Muscle of arm (tissue), 12 donors: ENCODE results near the gene GNAT2. TPM values are rescaled to one million over a fixed set of nuclear protein-coding genes. Genes with fewer than 3 reads are reported as not detected.

ENCODE experiments used
- DNase-seq: peaks from one replicate; pipeline ENCODE4 v3.0.0-alpha.2; 2013
- polyA plus RNA-seq, 12 donors: library from polyadenylated mRNA; unstranded; fragments of 120-200 nt; gene quantifications; one replicate each; pipeline ENCODE4 v1.2.1, GENCODE V29; 2013; ENCODE audit not compliant: insufficient read length in 12 of 12

GNAT2 gene
- polyA plus RNA-seq, 12 donors = not detected

DNA sequence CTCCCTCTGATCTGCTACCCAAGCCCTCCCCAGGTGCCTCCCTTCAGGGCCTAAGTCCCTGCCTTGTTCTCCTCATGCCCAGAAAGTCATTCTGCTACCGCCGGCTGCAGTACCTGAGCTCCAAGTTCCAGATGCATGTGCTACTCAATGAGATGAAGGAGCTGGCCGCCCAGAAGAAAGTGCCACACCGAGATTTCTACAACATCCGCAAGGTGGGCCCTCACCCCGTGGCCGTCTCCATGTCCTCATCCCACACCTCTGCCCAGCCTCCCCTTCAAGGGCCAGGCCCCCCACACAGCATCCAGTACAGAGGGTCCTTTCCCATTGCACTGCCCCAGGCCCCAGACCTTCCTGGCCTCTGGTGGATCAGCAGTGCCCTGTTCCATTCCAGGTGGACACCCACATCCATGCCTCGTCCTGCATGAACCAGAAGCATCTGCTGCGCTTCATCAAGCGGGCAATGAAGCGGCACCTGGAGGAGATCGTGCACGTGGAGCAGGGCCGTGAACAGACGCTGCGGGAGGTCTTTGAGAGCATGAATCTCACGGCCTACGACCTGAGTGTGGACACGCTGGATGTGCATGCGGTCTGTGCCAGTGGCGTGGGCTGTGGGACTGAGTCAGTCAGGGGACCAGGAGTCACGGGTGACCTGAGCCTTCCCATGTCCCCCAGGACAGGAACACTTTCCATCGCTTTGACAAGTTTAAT lies 8.4 kb upstream of the GNAT2 start:
- no peak for DNase-seq

DNA sequence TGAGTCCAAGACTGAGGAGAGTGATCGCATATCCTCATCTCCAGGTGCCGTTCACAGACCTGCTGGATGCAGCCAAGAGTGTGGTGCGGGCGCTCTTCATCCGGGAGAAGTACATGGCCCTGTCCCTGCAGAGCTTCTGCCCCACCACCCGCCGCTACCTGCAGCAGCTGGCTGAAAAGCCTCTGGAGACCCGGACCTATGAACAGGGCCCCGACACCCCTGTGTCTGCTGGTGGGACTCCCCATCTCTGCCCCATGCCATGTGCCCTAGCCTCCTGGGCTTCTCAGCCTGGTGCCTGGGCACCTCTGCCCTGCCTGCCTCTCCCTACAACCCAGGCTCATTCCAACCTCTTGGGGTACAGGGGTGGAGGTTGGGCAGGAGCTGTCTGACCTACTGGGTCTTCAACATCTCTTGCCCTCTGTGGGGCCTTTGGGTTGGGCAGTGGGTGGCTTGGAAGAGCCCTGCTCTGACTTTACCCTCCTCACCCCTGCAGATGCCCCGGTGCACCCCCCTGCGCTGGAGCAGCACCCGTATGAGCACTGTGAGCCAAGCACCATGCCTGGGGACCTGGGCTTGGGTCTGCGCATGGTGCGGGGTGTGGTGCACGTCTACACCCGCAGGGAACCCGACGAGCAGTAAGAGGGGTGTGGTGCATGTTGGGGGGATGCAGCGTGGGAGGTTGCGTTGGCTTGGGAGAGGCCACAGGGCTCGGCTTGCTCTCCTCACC lies 7.4 kb upstream of the GNAT2 start:
- DNase-seq = no peak

- DNase-seq = no peak
Observed at GRCh38 chr1:109625601-109626560, 6.5 kb upstream of the GNAT2 start.

- DNase-seq = no peak
Observed at GRCh38 chr1:109625176-109625575, 5.8 kb upstream of the GNAT2 start.

- DNase-seq = no peak
Observed at GRCh38 chr1:109624201-109625010, 5.0 kb upstream of the GNAT2 start.

DNA sequence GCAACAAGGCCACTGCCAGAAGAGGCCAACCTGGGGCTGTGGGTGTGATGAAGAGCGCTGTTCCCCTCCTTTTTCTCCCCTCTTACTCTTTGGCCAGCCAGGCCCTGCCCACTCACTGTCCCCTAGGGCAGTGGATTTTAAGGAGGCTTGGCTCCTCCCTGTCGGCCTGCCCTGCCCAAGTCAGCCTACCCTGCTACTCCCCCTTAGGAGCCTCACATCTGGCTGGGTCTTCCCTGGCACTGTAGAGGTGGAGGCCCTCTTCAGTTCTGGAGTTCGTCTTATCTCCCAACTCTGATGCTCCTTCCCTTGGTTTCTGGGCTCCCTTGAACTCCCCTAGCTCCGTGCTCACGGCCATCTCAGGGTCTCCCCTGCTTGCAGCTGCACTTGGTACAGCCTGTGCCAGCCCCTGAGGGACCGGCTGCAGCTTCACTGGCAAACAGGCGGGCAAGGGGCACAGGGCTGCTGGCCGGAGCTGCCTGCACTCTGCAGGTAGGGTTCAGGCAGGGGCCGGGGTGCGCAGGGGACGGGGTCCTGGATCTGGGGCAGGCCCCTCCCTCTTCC lies 4.3 kb upstream of the GNAT2 start:
- DNase-seq = no peak

DNA sequence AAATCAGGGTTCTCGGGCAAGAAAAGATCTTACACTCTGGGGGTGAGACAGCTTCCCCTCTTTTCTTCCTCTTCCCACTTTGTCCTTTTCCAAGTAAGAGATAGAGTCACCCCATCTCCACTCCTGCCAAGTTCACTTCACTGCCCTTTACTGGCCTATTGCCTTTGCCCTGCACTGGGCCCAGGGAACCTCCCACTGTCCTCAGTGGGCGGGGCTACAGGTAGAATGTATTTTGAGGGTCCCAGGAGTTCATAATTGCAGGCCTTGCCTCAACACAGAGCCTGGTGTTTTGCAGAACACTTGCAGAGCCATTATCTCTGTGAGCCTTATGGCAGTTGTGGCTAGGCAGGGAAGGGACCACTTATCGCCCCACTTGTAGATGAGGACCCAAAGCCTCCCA lies 3.5 kb upstream of the GNAT2 start:
- DNase-seq = no peak

DNA sequence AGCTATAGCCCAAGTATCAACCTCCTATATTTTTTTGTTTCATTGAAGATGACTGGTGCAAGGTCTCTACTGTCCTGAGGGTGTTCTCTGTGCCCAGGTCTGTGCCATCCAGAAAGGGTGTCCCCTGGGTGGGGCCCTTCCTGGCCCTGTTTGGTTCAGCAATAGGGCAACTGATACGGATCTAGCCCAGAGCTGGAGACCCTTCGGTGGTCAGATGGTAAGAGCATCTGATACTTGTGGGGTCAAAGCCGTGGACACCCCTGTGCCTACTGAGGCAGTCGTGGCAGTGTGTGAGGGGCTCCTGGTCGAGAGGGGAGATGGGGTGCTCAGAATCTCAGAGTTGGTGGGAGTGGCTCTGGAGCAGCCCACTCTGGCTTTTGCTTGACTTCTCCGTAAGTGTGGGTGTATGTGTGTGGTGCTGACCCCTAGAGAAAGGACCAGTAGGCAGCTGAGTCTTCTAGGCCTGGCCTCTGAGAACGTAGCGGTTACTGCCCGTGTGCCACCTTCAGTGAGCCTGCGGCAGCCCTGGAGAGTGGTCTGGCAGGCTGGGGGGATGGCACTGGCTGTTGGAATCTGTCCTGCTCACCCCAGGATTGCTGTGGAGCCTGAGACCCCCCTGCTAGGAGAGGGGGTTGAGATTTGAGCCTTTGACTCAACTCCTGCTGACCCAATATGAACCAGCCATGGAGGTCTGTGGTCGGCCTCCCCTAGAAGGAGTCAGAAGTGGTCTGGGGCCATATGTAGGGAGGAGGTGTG lies 2.9 kb upstream of the GNAT2 start:
- DNase-seq = no peak

GRCh38 chr1:109621379-109622136 lies 2.1 kb upstream of the GNAT2 start:
- no peak for DNase-seq

GRCh38 chr1:109620841-109621286 lies 1.4 kb upstream of the GNAT2 start:
- peak; percentile 94 for DNase-seq

GRCh38 chr1:109620401-109620791 lies 980 bp upstream of the GNAT2 start:
- peak; percentile 76 for DNase-seq

GRCh38 chr1:109618661-109619575 lies 498 bp downstream of the GNAT2 start:
- no peak for DNase-seq

DNA sequence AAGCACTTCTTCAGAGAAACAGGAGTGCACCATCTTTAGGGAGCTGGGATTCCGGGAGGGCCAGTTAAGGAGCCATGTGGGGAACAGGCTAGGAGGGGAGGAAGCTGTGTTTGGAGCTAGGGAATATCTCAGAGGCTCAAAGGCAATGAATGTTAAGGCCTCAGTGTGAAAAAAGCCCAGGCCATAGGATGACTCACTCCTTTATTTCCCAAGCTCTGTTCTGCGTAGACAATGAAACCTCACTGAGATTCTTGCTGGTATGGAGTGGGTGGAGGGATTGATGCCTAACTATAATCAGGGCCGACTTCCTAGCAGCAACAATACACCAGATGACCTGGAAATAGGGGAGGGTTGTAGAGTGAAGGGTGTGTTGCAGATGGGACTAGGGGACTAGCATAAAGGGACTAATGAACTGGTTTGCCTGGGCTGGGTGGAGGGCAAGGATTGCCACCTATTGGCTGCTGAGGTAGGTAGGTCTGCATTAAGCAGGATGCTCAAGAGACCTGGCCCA lies 2.1 kb downstream of the GNAT2 start:
- no peak for DNase-seq

DNA sequence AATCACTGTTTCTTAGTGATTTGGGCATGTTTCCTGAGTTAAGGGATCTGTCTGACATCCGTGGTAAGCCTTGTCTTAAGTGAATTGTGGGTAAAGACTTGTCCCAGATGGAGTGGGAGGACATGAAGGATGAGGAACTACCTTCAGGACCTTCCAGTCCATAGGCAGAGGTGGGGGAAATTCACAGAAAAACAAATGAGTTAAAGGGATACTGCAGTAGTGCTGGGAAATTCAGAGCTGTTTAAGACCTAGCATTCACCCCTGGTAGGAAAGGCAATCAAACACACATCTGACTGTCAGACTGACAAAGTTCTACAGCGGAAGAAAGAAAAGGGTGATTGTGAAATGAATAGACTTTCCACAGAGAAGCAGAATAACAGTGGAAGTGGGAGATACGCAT lies 3.0 kb downstream of the GNAT2 start:
- no peak for DNase-seq

DNA sequence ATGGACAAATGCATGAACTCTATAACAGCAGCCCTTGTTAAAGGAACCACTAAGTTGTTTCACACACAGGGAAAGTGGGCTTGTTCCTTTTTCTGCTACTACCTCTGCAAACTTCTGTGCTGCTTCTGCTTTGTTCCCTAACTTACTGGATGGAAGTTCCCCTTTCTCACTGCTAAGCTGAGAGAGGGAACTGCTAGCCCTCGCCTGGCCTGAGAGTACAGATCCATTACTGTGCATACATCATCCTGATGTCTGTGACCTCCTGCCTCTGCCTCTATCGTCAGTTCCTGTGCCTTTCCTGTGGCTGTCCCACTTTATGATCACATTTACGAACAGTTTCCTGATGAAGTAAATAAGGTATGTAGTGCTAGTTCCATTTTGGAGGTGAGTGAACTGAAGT lies 3.5 kb downstream of the GNAT2 start:
- DNase-seq = no peak

DNA sequence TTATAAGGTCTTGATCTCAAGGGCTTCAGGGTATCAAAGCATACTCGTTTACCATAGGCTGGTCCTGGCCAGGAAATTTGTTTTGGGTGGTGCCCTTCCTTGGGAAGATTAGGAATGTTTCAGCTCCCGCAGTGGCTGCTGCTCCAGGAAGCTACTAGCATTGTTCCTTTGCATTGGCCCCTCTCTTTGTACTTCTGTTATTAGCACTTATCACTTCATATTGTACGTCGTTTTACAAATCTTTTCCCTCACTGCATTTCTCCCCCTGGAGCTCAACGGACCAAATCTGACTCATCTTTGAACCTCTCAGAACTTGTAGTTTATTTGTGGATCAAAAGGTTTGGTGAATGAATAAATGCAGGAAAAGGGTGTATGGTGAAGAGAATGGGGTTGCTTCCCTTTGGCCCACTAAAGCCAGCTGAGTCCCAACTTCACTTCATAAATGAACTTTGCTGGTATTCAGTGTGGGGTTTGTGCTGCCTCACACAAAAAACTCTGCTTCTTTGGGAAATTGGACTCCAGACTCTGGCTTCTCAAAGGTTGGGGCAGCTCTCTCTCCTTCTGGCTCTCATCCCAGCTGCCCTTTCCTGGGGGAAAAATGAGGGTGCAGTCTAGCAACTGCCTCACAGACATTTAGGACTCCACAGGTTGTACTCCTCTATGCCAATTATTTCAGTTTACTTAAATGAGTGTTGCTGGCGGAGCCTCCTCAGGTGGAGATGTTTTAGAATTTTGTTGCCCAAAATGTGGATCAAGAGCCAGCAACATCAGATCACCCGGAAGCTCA lies 5.9 kb downstream of the GNAT2 start:
- DNase-seq = no peak

DNA sequence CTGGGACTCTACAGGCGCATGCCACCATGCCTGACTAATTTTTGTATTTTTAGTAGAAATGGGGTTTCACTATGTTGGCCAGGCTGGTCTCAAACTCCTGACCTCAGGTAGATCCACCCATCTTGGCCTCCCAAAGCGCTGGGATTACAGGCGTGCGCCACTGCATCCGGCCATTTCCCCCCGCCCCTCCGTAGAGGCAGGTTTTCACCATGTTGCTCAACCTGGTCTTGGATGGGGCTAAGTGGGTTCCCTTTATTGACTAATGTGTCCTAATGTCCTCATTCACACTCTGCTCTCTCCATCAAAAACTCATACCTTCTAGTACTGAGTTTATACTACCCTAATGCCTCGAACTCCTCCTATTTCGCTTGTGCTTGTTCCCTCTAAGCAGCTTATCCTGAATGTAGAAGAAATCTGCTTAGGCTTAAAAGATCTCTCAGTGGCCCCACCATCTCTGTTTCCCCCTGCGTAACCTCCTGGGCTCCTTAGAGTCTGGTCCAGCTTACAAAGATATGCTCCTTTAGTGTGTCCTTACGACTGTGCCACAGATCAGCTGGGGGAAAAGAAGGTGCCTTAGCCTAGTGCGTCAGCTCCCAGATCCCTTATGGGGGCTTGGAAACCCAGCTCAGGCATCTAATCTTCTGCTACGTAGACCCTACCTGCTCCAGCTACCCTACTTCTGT lies 8.0 kb downstream of the GNAT2 start:
- DNase-seq = no peak
